Lung (tissue), 12 donors: ENCODE data around the gene CSTF2. TPM values are rescaled to one million over a fixed set of nuclear protein-coding genes. Genes with fewer than 3 reads are reported as not detected.
A peak's percentile ranks its signal among the peaks of the same experiment; 100 is the strongest.

Experiments used
- ATAC-seq: fragments of 200-7000 bp; cut with Tn5 transposase; one replicate; pipeline ENCODE4 v1.9.1; 2020; ENCODE audit warnings: moderate number of reproducible peaks; ENCODE audit not compliant: insufficient read depth, low FRiP score
- DNase-seq, 3 donors: peaks; one replicate each; pipeline ENCODE4 v3.0.0-alpha.2; 2013 to 2017
- H3K27ac ChIP-seq, 2 donors: one replicate each; pipeline ENCODE4 v1.5.1; 2013; ENCODE audit warnings: mild to moderate bottlenecking in 2 of 2, moderate library complexity in 2 of 2, control low read depth in 1 of 2, inconsistent platforms in 1 of 2, low read depth in 1 of 2, low read length in 1 of 2
- H3K27me3 ChIP-seq, 3 donors: one replicate each; pipeline ENCODE4 v1.5.1; 2013; ENCODE audit warnings: low read length in 2 of 3; ENCODE audit not compliant: control insufficient read depth in 3 of 3, insufficient read depth in 3 of 3
- H3K36me3 ChIP-seq, 4 donors: one replicate each; pipeline ENCODE4 v1.5.1; 2013; ENCODE audit warnings: low read length in 4 of 4, mild to moderate bottlenecking in 1 of 4, moderate library complexity in 1 of 4; ENCODE audit not compliant: control insufficient read depth in 4 of 4, insufficient read depth in 4 of 4
- H3K4me1 ChIP-seq, 5 donors: one replicate each; pipeline ENCODE4 v1.5.1; 2013; ENCODE audit warnings: low read length in 5 of 5, mild to moderate bottlenecking in 2 of 5, moderate library complexity in 1 of 5; ENCODE audit not compliant: control insufficient read depth in 5 of 5, insufficient read depth in 5 of 5
- H3K4me3 ChIP-seq: one replicate; pipeline ENCODE4 v1.5.1; 2013; ENCODE audit warnings: mild to moderate bottlenecking, control low read depth, moderate library complexity
- H3K9ac ChIP-seq, 2 donors: one replicate each; pipeline ENCODE4 v1.5.1; 2013; ENCODE audit warnings: low read length in 2 of 2, control low read depth in 1 of 2; ENCODE audit not compliant: insufficient read depth in 1 of 2
- H3K9me3 ChIP-seq, 4 donors: one replicate each; pipeline ENCODE4 v1.5.1; 2013; ENCODE audit warnings: low read length in 3 of 4, mild to moderate bottlenecking in 1 of 4, moderate library complexity in 1 of 4; ENCODE audit not compliant: control insufficient read depth in 4 of 4, insufficient read depth in 3 of 4
- WGBS, 2 donors: extraction: QIAGEN DNeasy Blood & Tissue Kit; methylation state at CpG; one replicate each; pipeline ENCODE4 v1.1.7; 2013; 5-methylcytosine and 5-hydroxymethylcytosine counted together
- polyA plus RNA-seq, 2 donors: library from polyadenylated mRNA; stranded (reverse); fragments of 200-250 nt; gene quantifications; one replicate each; pipeline ENCODE4 v1.2.1, GENCODE V29; 2013
- total RNA-seq, 2 donors: library from RNA; depleted of rRNA in 1 of 2; stranded (reverse); fragments of >200 nt in 1 of 2; gene quantifications; one replicate each; pipeline ENCODE4 v1.2.1, GENCODE V29; 2014 to 2021
- TF ChIP-seq, protein P1 (sequence below): IDR thresholded peaks from 2 replicates; pipeline ENCODE4 v1.5.1; 2012; ENCODE audit warnings: mild to moderate bottlenecking; ENCODE audit errors: control extremely low read depth, extremely low read depth
- donor health status: control.
- donor health status: control.
- donor health status: Bipolar disorder and iron deficiency.
- donor health status: healthy.
- donor health status: DM: yes; HTN: yes; CAD: no.

CSTF2 gene
- total and polyA plus RNA-seq, 4 donors: 4.6 to 18.5 (median 12.8) TPM

DNA sequence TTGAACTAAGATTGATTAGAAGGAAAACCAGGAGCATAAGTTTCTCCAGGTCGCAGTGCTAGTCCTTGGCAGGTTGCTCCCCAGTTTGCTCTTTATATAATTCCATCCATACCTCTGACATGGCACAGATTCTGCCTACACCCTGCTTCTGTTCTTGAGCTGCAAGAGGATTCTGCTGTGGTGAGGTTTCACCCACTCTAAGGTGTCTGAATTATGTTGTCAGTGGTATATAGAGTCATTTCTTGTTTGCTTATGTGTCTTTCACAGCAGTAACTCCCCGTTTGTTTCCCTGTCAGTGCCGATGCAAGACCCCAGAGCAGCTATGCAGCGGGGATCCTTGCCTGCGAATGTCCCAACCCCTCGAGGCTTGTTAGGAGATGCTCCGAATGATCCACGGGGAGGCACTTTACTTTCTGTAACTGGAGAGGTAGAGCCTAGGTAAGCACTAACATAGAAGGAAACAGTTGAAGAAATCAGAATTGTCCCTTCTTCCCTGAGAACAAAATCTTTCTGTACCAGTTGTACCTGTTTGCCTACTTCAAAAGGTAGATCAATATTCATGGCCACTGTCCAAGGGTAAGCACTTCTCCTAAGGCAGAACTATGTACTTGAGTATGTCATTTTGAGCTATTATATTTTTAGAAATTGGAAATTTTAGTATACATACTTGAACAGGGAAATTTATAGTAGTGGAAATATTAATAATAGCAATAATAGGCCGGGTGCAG is 11.2 kb downstream of the CSTF2 start:
- 84 to 96% methylated on average over 9 of the region's 9 CpGs for WGBS, 2 donors

GRCh38 chrX:100850317-100850716 is 30.1 kb downstream of the CSTF2 start:
- DNase-seq: peak in 1 of 3 donors; percentile 27
- TF ChIP-seq, protein P1, sequence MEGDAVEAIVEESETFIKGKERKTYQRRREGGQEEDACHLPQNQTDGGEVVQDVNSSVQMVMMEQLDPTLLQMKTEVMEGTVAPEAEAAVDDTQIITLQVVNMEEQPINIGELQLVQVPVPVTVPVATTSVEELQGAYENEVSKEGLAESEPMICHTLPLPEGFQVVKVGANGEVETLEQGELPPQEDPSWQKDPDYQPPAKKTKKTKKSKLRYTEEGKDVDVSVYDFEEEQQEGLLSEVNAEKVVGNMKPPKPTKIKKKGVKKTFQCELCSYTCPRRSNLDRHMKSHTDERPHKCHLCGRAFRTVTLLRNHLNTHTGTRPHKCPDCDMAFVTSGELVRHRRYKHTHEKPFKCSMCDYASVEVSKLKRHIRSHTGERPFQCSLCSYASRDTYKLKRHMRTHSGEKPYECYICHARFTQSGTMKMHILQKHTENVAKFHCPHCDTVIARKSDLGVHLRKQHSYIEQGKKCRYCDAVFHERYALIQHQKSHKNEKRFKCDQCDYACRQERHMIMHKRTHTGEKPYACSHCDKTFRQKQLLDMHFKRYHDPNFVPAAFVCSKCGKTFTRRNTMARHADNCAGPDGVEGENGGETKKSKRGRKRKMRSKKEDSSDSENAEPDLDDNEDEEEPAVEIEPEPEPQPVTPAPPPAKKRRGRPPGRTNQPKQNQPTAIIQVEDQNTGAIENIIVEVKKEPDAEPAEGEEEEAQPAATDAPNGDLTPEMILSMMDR: no peak
- Histone ChIP-seq H3K4me3 (no peak overlapping the region), H3K9me3 (no peaks in the 10 kb centered on the region), H3K27ac (no peak overlapping the region), H3K36me3 (no peaks in the 10 kb centered on the region), H3K27me3 (peaks cover 0 to 4% (median 0%) of the 10 kb centered on the region in 3 donors), H3K4me1 (no peaks in the 10 kb centered on the region), H3K9ac (no peak overlapping the region)
- ATAC-seq: no peak
- 61 to 86% methylated on average over 4 of the region's 4 CpGs for WGBS, 2 donors

More for the DNA sequence above, 11.2 kb downstream of the CSTF2 start:
- H3K4me3 ChIP-seq: no peak overlapping the region
- H3K4me1 ChIP-seq: peaks cover 0 to 2% (median 0%) of the 10 kb centered on the region in 5 donors
- TF ChIP-seq, protein P1: no peak
- H3K27ac ChIP-seq: no peak overlapping the region
- no peak overlapping the region for H3K9ac ChIP-seq
- peaks cover 0 to 2% (median 0%) of the 10 kb centered on the region in 4 donors for H3K9me3 ChIP-seq
- ATAC-seq: no peak
- DNase-seq: no peak
- H3K27me3 ChIP-seq: peaks cover 3 to 29% (median 7%) of the 10 kb centered on the region in 3 donors
- H3K36me3 ChIP-seq: peaks cover 7 to 15% (median 9%) of the 10 kb centered on the region in 4 donors

DNA sequence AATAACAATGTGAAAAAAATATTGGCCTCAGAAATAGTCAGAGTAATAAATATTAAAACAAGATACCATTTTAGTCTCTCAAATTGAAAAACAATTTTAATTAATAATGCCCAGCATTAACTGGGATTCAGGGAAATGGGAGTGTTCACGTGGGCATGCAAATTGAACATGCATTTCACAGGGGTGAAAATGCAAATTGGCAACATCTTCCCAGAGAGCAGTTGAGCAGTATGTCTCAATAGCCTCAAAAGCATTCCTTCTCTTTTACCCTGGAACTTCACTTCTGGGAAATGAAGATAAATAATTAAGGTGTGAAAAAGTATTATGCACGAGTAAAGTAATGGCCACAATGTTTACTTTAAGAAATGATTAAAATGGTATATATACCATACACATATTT is 32.6 kb downstream of the CSTF2 start:
- ATAC-seq (no peak), DNase-seq (no peak)
- TF ChIP-seq, protein P1: no peak
- H3K27ac ChIP-seq: no peak overlapping the region
- 46 to 78% methylated on average over 2 of the region's 2 CpGs for WGBS, 2 donors
- no peaks in the 10 kb centered on the region for H3K36me3 ChIP-seq
- H3K4me1 ChIP-seq: no peaks in the 10 kb centered on the region
- no peak overlapping the region for H3K9ac ChIP-seq
- H3K27me3 ChIP-seq: peaks cover 0 to 4% (median 0%) of the 10 kb centered on the region in 3 donors
- no peak overlapping the region for H3K4me3 ChIP-seq
- no peaks in the 10 kb centered on the region for H3K9me3 ChIP-seq
